HEK293 (cell line): ENCODE results near the gene CKAP4.

Source experiments
- ZIC2 ChIP-seq: fragments of 450-650 bp; formaldehyde crosslinking; IDR thresholded peaks from 2 replicates; pipeline ENCODE4 v1.5.1; 2016; ENCODE audit warnings: missing biosample characterization, missing genetic modification characterization
- ZNF138 ChIP-seq: fragments of 450-650 bp; formaldehyde crosslinking; IDR thresholded peaks from 2 replicates; pipeline ENCODE4 v1.5.1; 2016; ENCODE audit warnings: missing biosample characterization, missing genetic modification characterization, borderline replicate concordance
- ZNF146 ChIP-seq: fragments of 450-650 bp; formaldehyde crosslinking; IDR thresholded peaks from 2 replicates; pipeline ENCODE4 v1.5.1; 2016; ENCODE audit warnings: missing biosample characterization, missing genetic modification characterization
- ZNF670 ChIP-seq: fragments of 450-650 bp; formaldehyde crosslinking; IDR thresholded peaks from 2 replicates; pipeline ENCODE4 v1.5.1; 2016; ENCODE audit warnings: missing biosample characterization, missing genetic modification characterization, low read depth
- TF ChIP-seq, protein P1 (sequence below): fragments of 450-650 bp; formaldehyde crosslinking; IDR thresholded peaks from 2 replicates; pipeline ENCODE4 v1.5.1; 2016; ENCODE audit warnings: missing biosample characterization, missing genetic modification characterization

DNA sequence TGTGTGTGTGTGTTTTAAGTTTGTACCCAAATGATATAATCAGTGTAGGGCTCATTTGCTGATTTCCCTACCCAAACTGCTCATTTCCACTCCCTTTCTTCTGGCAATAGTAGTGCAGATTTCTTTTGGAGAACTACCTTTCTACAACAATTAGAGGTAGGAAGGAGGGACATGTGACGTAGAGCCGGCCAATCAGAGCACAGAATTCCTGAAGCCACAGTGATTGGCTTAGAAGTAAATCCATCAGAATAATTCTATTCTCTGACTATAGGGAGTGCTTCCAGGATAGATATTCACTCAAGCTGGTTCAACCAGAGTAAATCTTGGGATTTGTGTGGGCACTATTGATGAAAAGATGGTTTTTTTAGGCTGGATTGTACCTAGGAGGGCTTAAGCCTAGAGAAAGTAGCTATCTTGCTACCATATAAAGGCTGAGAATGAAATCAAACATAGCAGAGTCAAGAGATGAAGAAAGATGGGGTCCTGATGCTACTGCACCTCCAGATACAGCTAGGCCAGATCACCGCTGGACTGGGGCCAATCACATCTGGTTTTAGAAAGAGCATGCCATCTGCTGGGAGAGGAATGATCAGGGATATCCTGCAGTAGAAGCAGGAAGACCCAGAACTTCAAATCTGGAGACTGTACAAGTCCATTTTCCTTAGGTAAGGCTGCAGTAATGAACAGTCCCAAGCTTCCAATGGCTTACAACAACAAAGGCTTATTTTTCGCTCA, 55.0 kb downstream of the CKAP4 start:
- TF ChIP-seq ZIC2 (tag by site-specific recombination) (no peak), ZNF146 (tag by site-specific recombination) (no peak), ZNF138 (tag by site-specific recombination) (no peak), ZNF670 (tag by site-specific recombination) (no peak)
- TF ChIP-seq, protein P1, sequence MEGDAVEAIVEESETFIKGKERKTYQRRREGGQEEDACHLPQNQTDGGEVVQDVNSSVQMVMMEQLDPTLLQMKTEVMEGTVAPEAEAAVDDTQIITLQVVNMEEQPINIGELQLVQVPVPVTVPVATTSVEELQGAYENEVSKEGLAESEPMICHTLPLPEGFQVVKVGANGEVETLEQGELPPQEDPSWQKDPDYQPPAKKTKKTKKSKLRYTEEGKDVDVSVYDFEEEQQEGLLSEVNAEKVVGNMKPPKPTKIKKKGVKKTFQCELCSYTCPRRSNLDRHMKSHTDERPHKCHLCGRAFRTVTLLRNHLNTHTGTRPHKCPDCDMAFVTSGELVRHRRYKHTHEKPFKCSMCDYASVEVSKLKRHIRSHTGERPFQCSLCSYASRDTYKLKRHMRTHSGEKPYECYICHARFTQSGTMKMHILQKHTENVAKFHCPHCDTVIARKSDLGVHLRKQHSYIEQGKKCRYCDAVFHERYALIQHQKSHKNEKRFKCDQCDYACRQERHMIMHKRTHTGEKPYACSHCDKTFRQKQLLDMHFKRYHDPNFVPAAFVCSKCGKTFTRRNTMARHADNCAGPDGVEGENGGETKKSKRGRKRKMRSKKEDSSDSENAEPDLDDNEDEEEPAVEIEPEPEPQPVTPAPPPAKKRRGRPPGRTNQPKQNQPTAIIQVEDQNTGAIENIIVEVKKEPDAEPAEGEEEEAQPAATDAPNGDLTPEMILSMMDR (tag by site-specific recombination) = no peak
